Measurements from ENCODE around the gene GAS7. TPM values are rescaled to one million over a fixed set of nuclear protein-coding genes. Genes with fewer than 3 reads are reported as not detected.

Gene GAS7
- total RNA-seq, 2 donors from 2014 or later, result 69.0 to 70.8 TPM

DNA sequence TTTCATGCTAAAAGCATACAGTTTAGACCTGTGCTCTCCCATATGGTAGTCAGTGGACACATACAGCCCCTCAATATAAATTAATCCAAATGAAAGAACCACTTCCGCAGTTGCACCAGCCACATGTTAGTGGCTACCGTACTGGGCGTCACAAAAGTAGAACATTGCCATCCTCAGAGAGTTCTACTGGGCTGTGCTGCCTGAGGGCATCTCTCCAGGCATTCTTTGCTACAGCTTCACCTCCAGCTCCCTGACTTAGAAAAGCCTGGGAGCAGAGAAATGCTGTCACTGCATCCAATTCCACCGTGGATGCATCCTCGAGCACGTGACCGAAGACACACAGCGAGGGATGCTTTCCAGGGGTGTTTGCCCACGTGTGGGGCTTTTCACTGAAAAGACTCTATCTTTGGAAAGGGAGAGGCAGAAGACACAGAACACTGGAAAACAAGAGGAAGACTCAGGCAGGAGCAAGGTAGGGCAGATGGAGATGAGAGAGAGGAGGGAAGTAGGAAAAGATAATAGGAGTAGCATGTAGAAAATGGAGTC lies 86.4 kb downstream of the GAS7 start:
- ATAC-seq (ENCODE audit: insufficient number of reproducible peaks, low FRiP score, low read depth) (no peak), DNase-seq (ENCODE audit: low spot score) (no peak)
- Histone ChIP-seq H3K4me1 (ENCODE audit: control insufficient read depth in 1 of 2, low read depth in 2 of 2) (peaks cover 8 to 21% of the 10 kb centered on the region in 2 donors), H3K9me3 (no peaks in the 10 kb centered on the region), H3K27ac (no peak overlapping the region), H3K27me3 (replicated peaks; ENCODE audit: insufficient read depth) (no peaks in the 10 kb centered on the region), H3K4me3 (no peak overlapping the region), H3K36me3 (no peaks in the 10 kb centered on the region)
- TF ChIP-seq, protein P1, sequence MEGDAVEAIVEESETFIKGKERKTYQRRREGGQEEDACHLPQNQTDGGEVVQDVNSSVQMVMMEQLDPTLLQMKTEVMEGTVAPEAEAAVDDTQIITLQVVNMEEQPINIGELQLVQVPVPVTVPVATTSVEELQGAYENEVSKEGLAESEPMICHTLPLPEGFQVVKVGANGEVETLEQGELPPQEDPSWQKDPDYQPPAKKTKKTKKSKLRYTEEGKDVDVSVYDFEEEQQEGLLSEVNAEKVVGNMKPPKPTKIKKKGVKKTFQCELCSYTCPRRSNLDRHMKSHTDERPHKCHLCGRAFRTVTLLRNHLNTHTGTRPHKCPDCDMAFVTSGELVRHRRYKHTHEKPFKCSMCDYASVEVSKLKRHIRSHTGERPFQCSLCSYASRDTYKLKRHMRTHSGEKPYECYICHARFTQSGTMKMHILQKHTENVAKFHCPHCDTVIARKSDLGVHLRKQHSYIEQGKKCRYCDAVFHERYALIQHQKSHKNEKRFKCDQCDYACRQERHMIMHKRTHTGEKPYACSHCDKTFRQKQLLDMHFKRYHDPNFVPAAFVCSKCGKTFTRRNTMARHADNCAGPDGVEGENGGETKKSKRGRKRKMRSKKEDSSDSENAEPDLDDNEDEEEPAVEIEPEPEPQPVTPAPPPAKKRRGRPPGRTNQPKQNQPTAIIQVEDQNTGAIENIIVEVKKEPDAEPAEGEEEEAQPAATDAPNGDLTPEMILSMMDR (IDR thresholded peaks at IDR 0.05), result no peak

- no peaks in the 10 kb centered on the region for H3K9me3 ChIP-seq
- ATAC-seq (ENCODE audit: insufficient number of reproducible peaks, low FRiP score, low read depth), result no peak
These were observed 89.3 kb downstream of the GAS7 start for GRCh38 chr17:10109146-10109545.

DNA sequence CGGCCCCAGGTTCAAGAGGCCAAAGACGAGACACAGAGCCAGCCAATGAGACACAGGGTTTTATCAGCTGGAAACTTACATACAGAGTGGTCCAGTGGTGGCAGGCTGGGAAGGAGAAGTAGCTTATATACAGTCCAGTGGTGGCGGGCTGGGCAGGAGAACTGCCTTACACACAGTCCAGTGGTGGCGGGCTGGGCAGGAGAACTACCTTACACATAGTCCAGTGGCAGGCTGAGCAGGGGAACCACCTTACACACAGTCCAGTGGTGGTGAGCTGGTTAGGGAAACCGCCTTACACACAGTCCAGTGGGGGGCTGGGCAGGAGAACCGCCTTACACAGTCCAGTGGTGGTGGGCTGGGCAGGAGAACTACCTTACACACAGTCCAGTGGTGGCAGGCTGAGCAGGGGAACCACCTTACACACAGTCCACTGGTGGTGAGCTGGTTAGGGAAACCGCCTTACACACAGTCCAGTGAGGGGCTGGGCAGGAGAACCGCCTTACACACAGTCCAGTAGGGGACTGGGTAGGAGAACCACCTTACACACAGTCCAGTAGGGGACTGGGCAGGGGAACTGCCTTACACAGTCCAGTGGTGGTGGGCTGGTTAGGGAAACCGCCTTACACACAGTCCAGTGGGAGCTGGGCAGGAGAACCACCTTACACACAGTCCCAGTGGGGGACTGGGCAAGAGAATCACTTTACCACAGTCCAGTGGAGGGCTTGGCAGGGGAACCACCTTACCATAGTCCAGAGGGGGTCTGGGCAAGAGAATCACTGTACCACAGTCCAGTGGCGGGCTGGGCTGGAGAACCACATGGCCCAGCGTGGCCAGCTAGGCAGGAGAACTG lies 90.9 kb downstream of the GAS7 start:
- no peaks in the 10 kb centered on the region for H3K4me1 ChIP-seq (ENCODE audit: control insufficient read depth in 1 of 2, low read depth in 2 of 2)
- H3K9me3 ChIP-seq, result no peaks in the 10 kb centered on the region
- H3K4me3 ChIP-seq, result no peak overlapping the region
- TF ChIP-seq, protein P1 (IDR thresholded peaks at IDR 0.05), result no peak
- ATAC-seq (ENCODE audit: insufficient number of reproducible peaks, low FRiP score, low read depth), result no peak
- H3K36me3 ChIP-seq, result no peaks in the 10 kb centered on the region
- no peak overlapping the region for H3K27ac ChIP-seq
- no peak for DNase-seq (ENCODE audit: low spot score)
- no peaks in the 10 kb centered on the region for H3K27me3 ChIP-seq (replicated peaks; ENCODE audit: insufficient read depth)

More at GRCh38 chr17:10109146-10109545, 89.3 kb downstream of the GAS7 start:
- TF ChIP-seq, protein P1 (IDR thresholded peaks at IDR 0.05), result no peak
- peaks cover 1 to 4% of the 10 kb centered on the region in 2 donors for H3K4me1 ChIP-seq (ENCODE audit: control insufficient read depth in 1 of 2, low read depth in 2 of 2)
- no peaks in the 10 kb centered on the region for H3K27me3 ChIP-seq (replicated peaks; ENCODE audit: insufficient read depth)
- no peak overlapping the region for H3K4me3 ChIP-seq
- no peak overlapping the region for H3K27ac ChIP-seq
- no peak for DNase-seq (ENCODE audit: low spot score)
- H3K36me3 ChIP-seq, result no peaks in the 10 kb centered on the region

DNA sequence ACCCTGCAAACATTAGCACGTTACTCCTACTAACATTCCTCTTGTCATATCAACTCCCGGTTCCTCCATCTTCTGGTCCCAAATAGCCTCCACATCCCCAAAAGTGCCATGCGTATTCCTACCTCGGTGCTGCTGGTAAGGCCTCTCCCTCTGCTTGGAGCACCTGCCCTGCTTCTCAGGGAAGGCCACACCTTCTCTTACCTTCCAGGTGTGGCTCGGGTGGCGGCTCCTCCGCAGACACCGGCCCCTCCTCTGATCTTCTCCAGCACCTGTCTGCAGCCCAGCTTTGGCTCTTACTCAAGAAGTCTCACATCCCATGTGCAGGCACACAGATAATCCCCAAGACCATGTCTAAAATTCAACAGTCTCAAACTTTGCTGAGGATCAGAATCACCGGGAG lies 92.3 kb downstream of the GAS7 start:
- no peaks in the 10 kb centered on the region for H3K9me3 ChIP-seq
- DNase-seq (ENCODE audit: low spot score), result no peak
- H3K4me1 ChIP-seq (ENCODE audit: control insufficient read depth in 1 of 2, low read depth in 2 of 2), result no peaks in the 10 kb centered on the region
- no peaks in the 10 kb centered on the region for H3K36me3 ChIP-seq
- no peak overlapping the region for H3K4me3 ChIP-seq
- TF ChIP-seq, protein P1 (IDR thresholded peaks at IDR 0.05), result no peak
- no peaks in the 10 kb centered on the region for H3K27me3 ChIP-seq (replicated peaks; ENCODE audit: insufficient read depth)
- H3K27ac ChIP-seq, result no peak overlapping the region
- no peak for ATAC-seq (ENCODE audit: insufficient number of reproducible peaks, low FRiP score, low read depth)

DNA sequence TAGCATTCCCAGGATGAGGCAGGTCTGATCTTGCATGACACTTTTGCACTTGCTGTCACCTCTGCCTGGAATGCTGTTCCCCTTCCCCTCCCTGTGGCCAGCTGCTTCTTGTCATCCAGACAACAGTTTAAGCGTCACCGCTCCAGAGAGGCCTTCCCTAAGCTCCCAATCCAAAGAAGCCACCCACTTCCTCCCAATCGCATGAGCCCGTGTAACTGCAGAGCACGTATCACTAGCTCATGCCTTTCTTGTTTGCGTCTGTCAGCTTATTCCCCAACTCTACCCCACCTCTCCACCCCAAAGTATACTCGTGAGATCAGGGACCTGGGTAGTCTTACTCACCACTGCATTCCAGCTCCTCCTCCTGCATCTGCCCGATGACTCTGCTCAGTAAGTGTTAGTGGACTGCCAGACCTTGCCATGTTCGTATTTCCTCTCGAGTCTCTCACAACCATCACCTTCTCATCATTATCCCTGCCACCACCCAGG lies 92.8 kb downstream of the GAS7 start:
- no peaks in the 10 kb centered on the region for H3K27me3 ChIP-seq (replicated peaks; ENCODE audit: insufficient read depth)
- H3K27ac ChIP-seq, result no peak overlapping the region
- no peaks in the 10 kb centered on the region for H3K9me3 ChIP-seq
- H3K4me3 ChIP-seq, result no peak overlapping the region
- TF ChIP-seq, protein P1 (IDR thresholded peaks at IDR 0.05), result no peak
- DNase-seq (ENCODE audit: low spot score), result no peak
- no peaks in the 10 kb centered on the region for H3K4me1 ChIP-seq (ENCODE audit: control insufficient read depth in 1 of 2, low read depth in 2 of 2)
- ATAC-seq (ENCODE audit: insufficient number of reproducible peaks, low FRiP score, low read depth), result no peak
- H3K36me3 ChIP-seq, result no peaks in the 10 kb centered on the region

All from thoracic aorta (tissue), 2 donors.